IMR-90 (cell line): ENCODE data around the gene LMAN2L. TPM values are rescaled to one million over a fixed set of nuclear protein-coding genes. Genes with fewer than 3 reads are reported as not detected.

Source experiments
- ATAC-seq: fragments of 200-7000 bp; cut with Tn5 transposase; 2 replicates; pipeline ENCODE4 v1.9.1; 2020; ENCODE audit warnings: low read depth, mild to moderate bottlenecking, moderate library complexity
- BruUV-seq: library from RNA; stranded (reverse); fragments of 400-500 nt; replicated peaks from 2 replicates; lab custom pipeline; 2021; lab: Mats Ljungman, UMichigan
- CTCF ChIA-PET: fragments of 300-600 bp; formaldehyde crosslinking; extraction: SDS; loops from one replicate; lab custom pipeline; 2021; ENCODE audit warnings: antibody characterized with exemption; lab: Yijun Ruan, JAX
- POLR2A ChIA-PET: fragments of 300-600 bp; sonication (Branson Sonifier 250); formaldehyde crosslinking; loops from one replicate; lab custom pipeline; 2022; ENCODE audit warnings: antibody characterized with exemption; ENCODE audit not compliant: unreplicated experiment; lab: Charles Lee
- DNase-seq: peaks from one replicate; pipeline ENCODE4 v3.0.0; 2013
- H2AFZ ChIP-seq: replicated peaks from 2 replicates; pipeline ENCODE3; 2013; ENCODE audit warnings: low read length, mild to moderate bottlenecking; ENCODE audit not compliant: poor library complexity
- H2AK5ac ChIP-seq: 2 replicates; pipeline ENCODE4 v1.6.1; 2013; ENCODE audit warnings: low read depth, low read length, inconsistent platforms
- H2AK9ac ChIP-seq: replicated peaks from 2 replicates; pipeline ENCODE3; 2013; ENCODE audit warnings: mild to moderate bottlenecking, low read depth, low read length, moderate library complexity; ENCODE audit not compliant: poor library complexity
- H2BK120ac ChIP-seq: 2 replicates; pipeline ENCODE4 v1.6.1; 2013; ENCODE audit warnings: low read depth, low read length, inconsistent platforms
- H2BK15ac ChIP-seq: 3 replicates; pipeline ENCODE4 v1.6.1; 2013; ENCODE audit warnings: low read depth, low read length, inconsistent platforms
- H2BK20ac ChIP-seq: 2 replicates; pipeline ENCODE4 v1.6.1; 2013; ENCODE audit warnings: low read depth, mild to moderate bottlenecking, inconsistent platforms, low read length, moderate library complexity
- H2BK5ac ChIP-seq: 2 replicates; pipeline ENCODE4 v1.6.1; 2013; ENCODE audit warnings: mild to moderate bottlenecking, low read depth, low read length, inconsistent platforms; ENCODE audit not compliant: poor library complexity, severe bottlenecking
- H3K14ac ChIP-seq: replicated peaks from 2 replicates; pipeline ENCODE4 v1.6.1; 2013; ENCODE audit warnings: low read depth, low read length, inconsistent platforms
- H3K18ac ChIP-seq: 2 replicates; pipeline ENCODE4 v1.6.1; 2013; ENCODE audit warnings: low read depth, low read length, control low read depth
- H3K23ac ChIP-seq: 2 replicates; pipeline ENCODE4 v1.6.1; 2013; ENCODE audit warnings: low read depth, low read length, inconsistent platforms
- H3K27ac ChIP-seq: 2 replicates; pipeline ENCODE4 v1.5.1; 2013; ENCODE audit warnings: mild to moderate bottlenecking, control low read depth, low read length; ENCODE audit not compliant: insufficient read depth
- H3K27me3 ChIP-seq: 2 replicates; pipeline ENCODE4 v1.6.1; 2013; ENCODE audit warnings: low read length; ENCODE audit not compliant: control insufficient read depth, insufficient read depth
- H3K36me3 ChIP-seq: 2 replicates; pipeline ENCODE4 v1.6.1; 2013; ENCODE audit warnings: low read length, mixed read lengths; ENCODE audit not compliant: control insufficient read depth, insufficient read depth
- H3K4ac ChIP-seq: 2 replicates; pipeline ENCODE4 v1.6.1; 2013; ENCODE audit warnings: low read depth, low read length, inconsistent platforms
- H3K4me1 ChIP-seq: 2 replicates; pipeline ENCODE4 v1.6.1; 2013; ENCODE audit warnings: low read length, mixed read lengths; ENCODE audit not compliant: control insufficient read depth, insufficient read depth
- H3K4me2 ChIP-seq: 2 replicates; pipeline ENCODE4 v1.6.1; 2013; ENCODE audit warnings: low read depth, mild to moderate bottlenecking, control low read depth, low read length, moderate library complexity
- H3K4me3 ChIP-seq: 2 replicates; pipeline ENCODE4 v1.5.1; 2013; ENCODE audit warnings: low read depth, mild to moderate bottlenecking, control low read depth, low read length, moderate library complexity; ENCODE audit not compliant: insufficient read depth
- H3K56ac ChIP-seq: 2 replicates; pipeline ENCODE4 v1.6.1; 2013; ENCODE audit warnings: low read length, inconsistent platforms; ENCODE audit not compliant: insufficient read depth; ENCODE audit errors: extremely low read depth
- H3K79me1 ChIP-seq, 2 experiments: 2 replicates each; pipeline ENCODE4 v1.6.1; 2013; ENCODE audit warnings: low read length in 2 of 2, inconsistent platforms in 1 of 2, low read depth in 1 of 2
- H3K9ac ChIP-seq: 2 replicates; pipeline ENCODE4 v1.6.1; 2013; ENCODE audit warnings: low read depth, low read length, control low read depth
- H3K9me1 ChIP-seq: 2 replicates; pipeline ENCODE4 v1.6.1; 2013; ENCODE audit warnings: low read length, inconsistent platforms; ENCODE audit not compliant: insufficient read depth
- H3K9me3 ChIP-seq: 2 replicates; pipeline ENCODE4 v1.6.1; 2013; ENCODE audit warnings: low read length; ENCODE audit not compliant: control insufficient read depth, insufficient read depth
- H4K20me1 ChIP-seq: 2 replicates; pipeline ENCODE4 v1.6.1; 2013; ENCODE audit warnings: low read length, inconsistent platforms; ENCODE audit not compliant: insufficient read depth
- H4K5ac ChIP-seq: 2 replicates; pipeline ENCODE4 v1.6.1; 2013; ENCODE audit warnings: mild to moderate bottlenecking, low read depth, low read length, control low read depth
- H4K8ac ChIP-seq, 2 experiments: 2 replicates each; pipeline ENCODE4 v1.6.1; 2013; ENCODE audit warnings: low read depth in 2 of 2, low read length in 2 of 2, control low read depth in 1 of 2, inconsistent platforms in 1 of 2
- H4K91ac ChIP-seq: 2 replicates; pipeline ENCODE4 v1.6.1; 2013; ENCODE audit warnings: low read depth, low read length, inconsistent platforms; ENCODE audit not compliant: insufficient read depth
- BHLHE40 ChIP-seq: fragments of 150-350 bp; IDR thresholded peaks from 2 replicates; pipeline ENCODE4 v1.6.1; 2016; ENCODE audit warnings: mild to moderate bottlenecking, low read depth, low read length
- CEBPB ChIP-seq: IDR thresholded peaks from 2 replicates; pipeline ENCODE4 v1.6.1; 2012; ENCODE audit warnings: low read depth, low read length, improper control_type of control experiment
- CHD1 ChIP-seq: IDR thresholded peaks from 2 replicates; pipeline ENCODE4 v1.6.1; 2012; ENCODE audit warnings: low read depth, low read length, improper control_type of control experiment
- CTCF ChIP-seq: conservative IDR thresholded peaks from 2 replicates; pipeline ENCODE4 v1.5.1; 2012; ENCODE audit warnings: mild to moderate bottlenecking, low read depth, low read length, improper control_type of control experiment
- MAZ ChIP-seq: IDR thresholded peaks from 2 replicates; pipeline ENCODE4 v1.6.1; 2012; ENCODE audit warnings: low read depth, mild to moderate bottlenecking, low read length, improper control_type of control experiment, moderate library complexity, borderline replicate concordance
- MXI1 ChIP-seq: IDR thresholded peaks from 2 replicates; pipeline ENCODE4 v1.6.1; 2012; ENCODE audit warnings: low read depth, mild to moderate bottlenecking, low read length, moderate library complexity, borderline replicate concordance
- NFE2L2 ChIP-seq: fragments of 150-350 bp; IDR thresholded peaks from 2 replicates; pipeline ENCODE4 v1.6.1; 2016; ENCODE audit warnings: low read depth, mild to moderate bottlenecking, low read length
- POLR2A ChIP-seq: IDR thresholded peaks from 2 replicates; pipeline ENCODE4 v1.6.1; 2012; ENCODE audit warnings: mild to moderate bottlenecking, low read depth, low read length
- RAD21 ChIP-seq: IDR thresholded peaks from 2 replicates; pipeline ENCODE4 v1.6.1; 2012; ENCODE audit warnings: low read length, improper control_type of control experiment
- RCOR1 ChIP-seq: IDR thresholded peaks from 2 replicates; pipeline ENCODE4 v1.6.1; 2012; ENCODE audit warnings: mild to moderate bottlenecking, low read length, improper control_type of control experiment; ENCODE audit not compliant: insufficient replicate concordance
- RFX5 ChIP-seq: IDR thresholded peaks from 2 replicates; pipeline ENCODE4 v1.8.0; 2012; ENCODE audit warnings: low read depth, mild to moderate bottlenecking, low read length, moderate library complexity
- SMC3 ChIP-seq: fragments of 150-350 bp; IDR thresholded peaks from 2 replicates; pipeline ENCODE4 v1.6.1; 2016; ENCODE audit warnings: low read depth, mild to moderate bottlenecking, antibody characterized with exemption, low read length, moderate library complexity
- WGBS, 2 experiments: methylation state at CpG; one replicate each; pipeline versions ENCODE4 v1.1.5 to v1.1.7; 2013; ENCODE audit warnings: missing lambda C conversion rate in 2 of 2; ENCODE audit not compliant: insufficient read length in 1 of 2; ENCODE audit errors: extremely low coverage in 2 of 2; 5-methylcytosine and 5-hydroxymethylcytosine counted together
- dilution Hi-C: fragments of 300-500 bp; cut with HindIII; formaldehyde crosslinking; loops from one replicate; pipeline ENCODE4 v1.14.3; 2018; ENCODE audit warnings: low sequenced_read_pairs; ENCODE audit not compliant: unreplicated experiment
- in situ Hi-C: fragments of 300-500 bp; cut with MboI; formaldehyde crosslinking; loops from 3 replicates; pipeline ENCODE4 v1.14.3; 2019; ENCODE audit warnings: low sequenced_read_pairs, inconsistent platforms, mixed read lengths
- intact Hi-C: fragments of 100-400 bp; cut with micrococcal nuclease; formaldehyde crosslinking; loops from 2 replicates; pipeline ENCODE4 v1.10.0; 2022
- polyA plus RNA-seq, 3 experiments: library from polyadenylated mRNA; depleted of rRNA; stranded (reverse); fragments of >200 nt; gene quantifications; 2 replicates each; pipeline ENCODE4 v1.2.3, GENCODE V29; 2012; ENCODE audit warnings: low replicate concordance in 1 of 3
- total RNA-seq: library from RNA; depleted of rRNA; stranded (reverse); fragments of >200 nt; gene quantifications from 2 replicates; pipeline ENCODE4 v1.2.3, GENCODE V29; 2012

The LMAN2L gene
- total and polyA plus RNA-seq, 2 of the 4 experiments (the other 2 are of a cell fraction): 22.5 to 22.9 TPM

GRCh38 chr2:96733931-96734330 lies 5.9 kb downstream of the LMAN2L start:
- Histone ChIP-seq H3K14ac (no peak overlapping the region), H2BK120ac (no peak overlapping the region), H3K56ac (no peak overlapping the region), H2BK15ac (no peak overlapping the region), H3K27me3 (no peaks in the 10 kb centered on the region), H2AFZ (no peak overlapping the region), H3K18ac (no peak overlapping the region), H4K5ac (no peak overlapping the region), H2BK20ac (no peak overlapping the region), H3K4me2 (no peak overlapping the region), H2AK5ac (no peak overlapping the region), H3K36me3 (peaks cover 34% of the 10 kb centered on the region), H3K4me1 (peaks cover 2% of the 10 kb centered on the region), H2BK5ac (no peak overlapping the region), H4K8ac (no peak overlapping the region), H4K91ac (no peak overlapping the region), H3K27ac (no peak overlapping the region), H3K23ac (no peak overlapping the region), H3K4me3 (no peak overlapping the region), H4K20me1 (no peaks in the 10 kb centered on the region), H3K4ac (no peak overlapping the region), H3K79me1 (peaks cover 25 to 32% of the 10 kb centered on the region in 2 experiments), H3K9me3 (no peaks in the 10 kb centered on the region), H3K9me1 (no peaks in the 10 kb centered on the region), H3K9ac (no peak overlapping the region), H2AK9ac (no peak overlapping the region)
- ChIA-PET POLR2A (no interaction called here), CTCF (no interaction called here)
- BruUV-seq: no TSS peak
- dilution Hi-C loops (no loop called here), intact Hi-C loops (no loop called here), in situ Hi-C loops (no loop called here)
- DNase-seq (no peak), ATAC-seq (no peak)
- 93% methylated on average over 2 of the region's 3 CpGs; no CpG with 5 or more reads in 1 of the 2 experiments for WGBS, 2 experiments
- no peak for TF ChIP-seq RAD21
- TF ChIP-seq RFX5: no peak
- no peak for TF ChIP-seq BHLHE40
- no peak for TF ChIP-seq MXI1
- no peak for TF ChIP-seq CEBPB
- no peak for TF ChIP-seq RCOR1
- TF ChIP-seq NFE2L2: no peak
- no peak for TF ChIP-seq CHD1
- TF ChIP-seq POLR2A: no peak
- TF ChIP-seq CTCF: no peak
- no peak for TF ChIP-seq MAZ
- no peak for TF ChIP-seq SMC3
